WTC11 (cell line): ENCODE data around the gene UNKL. TPM values are rescaled to one million over a fixed set of nuclear protein-coding genes. Genes with fewer than 3 reads are reported as not detected.

ENCODE experiments used
- ATAC-seq: fragments of 200-7000 bp; cut with Tn5 transposase; 2 replicates; pipeline ENCODE4 v1.10.0; 2021; ENCODE audit warnings: mild to moderate bottlenecking, moderate library complexity
- CTCF ChIA-PET: fragments of 300-600 bp; sonication (Branson Sonifier 250); formaldehyde crosslinking; loops from one replicate; lab custom pipeline; 2021; ENCODE audit warnings: antibody characterized with exemption; lab: Charles Lee
- POLR2A ChIA-PET: fragments of 350-600 bp; sonication (Branson Sonifier 250); formaldehyde crosslinking; loops from one replicate; lab custom pipeline; 2021; ENCODE audit warnings: antibody characterized with exemption; lab: Charles Lee
- DNase-seq: peaks from one replicate; pipeline ENCODE4 v3.0.0; 2021; ENCODE audit warnings: low spot score
- H3K27ac Mint-ChIP-seq: 2 replicates; pipeline ENCODE4 v1.8.0; 2021; ENCODE audit warnings: mixed read lengths
- H3K27me3 Mint-ChIP-seq: 2 replicates; pipeline ENCODE4 v1.8.0; 2021; ENCODE audit warnings: low read depth, mild to moderate bottlenecking, moderate library complexity, mixed read lengths
- H3K36me3 Mint-ChIP-seq: 2 replicates; pipeline ENCODE4 v1.8.0; 2021; ENCODE audit warnings: mixed read lengths
- H3K4me1 Mint-ChIP-seq: 2 replicates; pipeline ENCODE4 v1.8.0; 2022; ENCODE audit warnings: mixed read lengths
- H3K4me3 Mint-ChIP-seq: 2 replicates; pipeline ENCODE4 v1.8.0; 2021; ENCODE audit warnings: mild to moderate bottlenecking, moderate library complexity, mixed read lengths
- H3K9me3 Mint-ChIP-seq: 2 replicates; pipeline ENCODE4 v1.8.0; 2021; ENCODE audit warnings: mixed read lengths
- CREB1 ChIP-seq: sonication (generic); formaldehyde crosslinking; IDR thresholded peaks from 2 replicates; pipeline ENCODE4 v1.8.0; 2023; ENCODE audit warnings: mild to moderate bottlenecking, missing genetic modification reagents
- ELF4 ChIP-seq: sonication (generic); formaldehyde crosslinking; IDR thresholded peaks from 2 replicates; pipeline ENCODE4 v1.8.1; 2022; ENCODE audit warnings: low read depth, mild to moderate bottlenecking, moderate library complexity, missing genetic modification reagents
- FOXP1 ChIP-seq: sonication (generic); formaldehyde crosslinking; IDR thresholded peaks from 2 replicates; pipeline ENCODE4 v1.8.0; 2022; ENCODE audit warnings: missing genetic modification reagents, mild to moderate bottlenecking, moderate library complexity, borderline replicate concordance
- HMGA2 ChIP-seq: fragments of 250-450 bp; sonication (Bioruptor Pico); IDR thresholded peaks from 2 replicates; pipeline ENCODE4 v1.4.0; 2021; ENCODE audit warnings: mild to moderate bottlenecking, moderate library complexity
- KAT7 ChIP-seq: sonication (generic); formaldehyde crosslinking; IDR thresholded peaks from 2 replicates; pipeline ENCODE4 v1.8.1; 2023; ENCODE audit warnings: missing genetic modification reagents, mild to moderate bottlenecking, borderline replicate concordance
- NFYB ChIP-seq: sonication (generic); formaldehyde crosslinking; conservative IDR thresholded peaks from 2 replicates; pipeline ENCODE4 v1.8.0; 2022; ENCODE audit warnings: low read depth, missing genetic modification reagents
- OVOL2 ChIP-seq: fragments of 250-450 bp; sonication (Bioruptor Pico); IDR thresholded peaks from 2 replicates; pipeline ENCODE4 v1.9.0; 2021; ENCODE audit warnings: mild to moderate bottlenecking, borderline replicate concordance
- SMAD4 ChIP-seq: sonication (generic); formaldehyde crosslinking; IDR thresholded peaks from 2 replicates; pipeline ENCODE4 v1.8.0; 2022; ENCODE audit warnings: mild to moderate bottlenecking, missing genetic modification reagents
- SOX15 ChIP-seq: fragments of 250-450 bp; sonication (Bioruptor Pico); IDR thresholded peaks from 2 replicates; pipeline ENCODE4 v1.9.0; 2021; ENCODE audit warnings: mild to moderate bottlenecking
- TCF7 ChIP-seq: sonication (generic); formaldehyde crosslinking; IDR thresholded peaks from 2 replicates; pipeline ENCODE4 v1.8.0; 2022; ENCODE audit warnings: mild to moderate bottlenecking, low read depth, missing genetic modification reagents, moderate library complexity
- TP53 ChIP-seq: sonication (generic); formaldehyde crosslinking; IDR thresholded peaks from 2 replicates; pipeline ENCODE4 v1.8.1; 2023; ENCODE audit warnings: mild to moderate bottlenecking, missing genetic modification reagents
- ZNF121 ChIP-seq: sonication (generic); formaldehyde crosslinking; IDR thresholded peaks from 2 replicates; pipeline ENCODE4 v1.8.0; 2023; ENCODE audit warnings: missing genetic modification reagents
- ZNF138 ChIP-seq: sonication (generic); formaldehyde crosslinking; conservative IDR thresholded peaks from 2 replicates; pipeline ENCODE4 v1.8.1; 2022; ENCODE audit warnings: mild to moderate bottlenecking, moderate library complexity, missing genetic modification reagents
- ZNF263 ChIP-seq: sonication (generic); formaldehyde crosslinking; IDR thresholded peaks from 2 replicates; pipeline ENCODE4 v1.8.1; 2022; ENCODE audit warnings: low read depth, mild to moderate bottlenecking, moderate library complexity, missing genetic modification reagents
- ZNF423 ChIP-seq: fragments of 250-450 bp; sonication (Bioruptor Pico); IDR thresholded peaks from 2 replicates; pipeline ENCODE4 v2.1.2; 2022; ENCODE audit warnings: mild to moderate bottlenecking, moderate library complexity
- total RNA-seq: library from RNA; stranded (reverse); gene quantifications from 3 replicates; pipeline ENCODE4 v1.2.3, GENCODE V29; 2021
- TF ChIP-seq, protein P1 (sequence below): sonication (generic); formaldehyde crosslinking; IDR thresholded peaks from 2 replicates; pipeline ENCODE4 v1.8.1; 2023; ENCODE audit warnings: mild to moderate bottlenecking, missing genetic modification reagents, moderate library complexity
- TF ChIP-seq, protein P2 (sequence below): sonication (generic); formaldehyde crosslinking; IDR thresholded peaks from 2 replicates; pipeline ENCODE4 v1.8.1; 2023; ENCODE audit warnings: mild to moderate bottlenecking, missing genetic modification reagents
- TF ChIP-seq, protein P3 (sequence below): sonication (generic); formaldehyde crosslinking; conservative IDR thresholded peaks from 2 replicates; pipeline ENCODE4 v1.8.1; 2022; ENCODE audit warnings: mild to moderate bottlenecking, missing genetic modification reagents
- TF ChIP-seq, protein P4 (sequence below): sonication (generic); formaldehyde crosslinking; IDR thresholded peaks from 2 replicates; pipeline ENCODE4 v1.8.0; 2023; ENCODE audit warnings: missing genetic modification reagents
- TF ChIP-seq, protein P5 (sequence below): sonication (generic); formaldehyde crosslinking; IDR thresholded peaks from 2 replicates; pipeline ENCODE4 v1.8.1; 2023; ENCODE audit warnings: mild to moderate bottlenecking, missing genetic modification reagents, moderate library complexity
- TF ChIP-seq, protein P6 (sequence below): fragments of 250-450 bp; sonication (Bioruptor Pico); IDR thresholded peaks from 2 replicates; pipeline ENCODE4 v1.9.0; 2021; ENCODE audit warnings: mild to moderate bottlenecking, borderline replicate concordance
- TF ChIP-seq, protein P7 (sequence below): sonication (generic); formaldehyde crosslinking; IDR thresholded peaks from 2 replicates; pipeline ENCODE4 v1.8.1; 2023; ENCODE audit warnings: mild to moderate bottlenecking, moderate library complexity, missing genetic modification reagents
- TF ChIP-seq, protein P8 (sequence below): sonication (generic); formaldehyde crosslinking; IDR thresholded peaks from 2 replicates; pipeline ENCODE4 v1.8.1; 2022; ENCODE audit warnings: missing genetic modification reagents, borderline replicate concordance

The UNKL gene
- total RNA-seq, 1 experiment from 2014 or later, result 53.3 TPM

DNA sequence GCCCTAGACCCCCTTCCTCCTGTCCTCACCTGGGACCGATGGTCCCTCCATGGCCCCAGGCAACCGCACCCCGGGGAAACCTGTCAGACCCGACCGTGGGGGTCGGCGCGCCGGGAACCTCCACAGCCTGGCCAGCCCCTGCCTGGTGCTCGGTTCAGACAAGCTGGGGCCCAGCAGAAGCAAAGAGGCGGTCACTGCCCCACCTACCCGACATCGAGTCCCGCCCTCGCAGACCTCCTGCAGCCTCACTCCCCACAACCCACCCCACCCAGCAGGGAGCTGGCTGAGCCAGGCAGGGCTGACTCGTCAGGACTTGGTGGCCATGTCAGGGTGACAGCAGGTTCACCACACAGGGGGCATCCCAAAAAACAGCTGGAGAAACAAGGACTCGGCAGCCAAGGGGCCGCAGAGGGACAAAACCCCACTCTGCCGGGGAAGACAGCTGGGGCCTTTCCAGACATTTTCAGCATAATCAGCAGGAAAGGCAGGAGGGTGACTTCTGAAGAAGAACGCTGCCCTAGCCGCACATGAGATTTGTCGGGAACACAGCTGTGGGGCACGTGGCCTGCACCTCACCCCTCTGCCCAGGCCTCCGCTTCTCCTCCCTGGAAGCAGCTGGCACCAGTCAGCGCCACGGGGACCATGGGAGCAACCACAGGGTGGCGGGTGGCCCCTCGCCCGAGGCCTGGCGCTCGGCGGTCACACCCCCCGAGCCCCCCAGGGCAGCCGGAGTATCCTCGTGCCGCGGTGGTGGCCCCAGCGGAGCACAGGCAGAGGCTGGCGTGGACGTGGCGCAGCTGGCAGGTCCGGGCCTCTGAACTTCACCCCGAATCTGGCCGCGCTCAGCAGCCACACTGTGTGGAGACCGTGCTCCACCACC is 39.8 kb downstream of the UNKL start (continued):
- TF ChIP-seq, protein P1, sequence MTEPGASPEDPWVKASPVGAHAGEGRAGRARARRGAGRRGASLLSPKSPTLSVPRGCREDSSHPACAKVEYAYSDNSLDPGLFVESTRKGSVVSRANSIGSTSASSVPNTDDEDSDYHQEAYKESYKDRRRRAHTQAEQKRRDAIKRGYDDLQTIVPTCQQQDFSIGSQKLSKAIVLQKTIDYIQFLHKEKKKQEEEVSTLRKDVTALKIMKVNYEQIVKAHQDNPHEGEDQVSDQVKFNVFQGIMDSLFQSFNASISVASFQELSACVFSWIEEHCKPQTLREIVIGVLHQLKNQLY (CRISPR knock-in tag), result no peak
- TF ChIP-seq KAT7 (no peak), CREB1 (CRISPR knock-in tag) (no peak), OVOL2 (CRISPR knock-in tag) (no peak), ZNF263 (CRISPR knock-in tag) (no peak), SMAD4 (no peak)
- TF ChIP-seq, protein P2, sequence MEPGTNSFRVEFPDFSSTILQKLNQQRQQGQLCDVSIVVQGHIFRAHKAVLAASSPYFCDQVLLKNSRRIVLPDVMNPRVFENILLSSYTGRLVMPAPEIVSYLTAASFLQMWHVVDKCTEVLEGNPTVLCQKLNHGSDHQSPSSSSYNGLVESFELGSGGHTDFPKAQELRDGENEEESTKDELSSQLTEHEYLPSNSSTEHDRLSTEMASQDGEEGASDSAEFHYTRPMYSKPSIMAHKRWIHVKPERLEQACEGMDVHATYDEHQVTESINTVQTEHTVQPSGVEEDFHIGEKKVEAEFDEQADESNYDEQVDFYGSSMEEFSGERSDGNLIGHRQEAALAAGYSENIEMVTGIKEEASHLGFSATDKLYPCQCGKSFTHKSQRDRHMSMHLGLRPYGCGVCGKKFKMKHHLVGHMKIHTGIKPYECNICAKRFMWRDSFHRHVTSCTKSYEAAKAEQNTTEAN (CRISPR knock-in tag), result no peak

DNA sequence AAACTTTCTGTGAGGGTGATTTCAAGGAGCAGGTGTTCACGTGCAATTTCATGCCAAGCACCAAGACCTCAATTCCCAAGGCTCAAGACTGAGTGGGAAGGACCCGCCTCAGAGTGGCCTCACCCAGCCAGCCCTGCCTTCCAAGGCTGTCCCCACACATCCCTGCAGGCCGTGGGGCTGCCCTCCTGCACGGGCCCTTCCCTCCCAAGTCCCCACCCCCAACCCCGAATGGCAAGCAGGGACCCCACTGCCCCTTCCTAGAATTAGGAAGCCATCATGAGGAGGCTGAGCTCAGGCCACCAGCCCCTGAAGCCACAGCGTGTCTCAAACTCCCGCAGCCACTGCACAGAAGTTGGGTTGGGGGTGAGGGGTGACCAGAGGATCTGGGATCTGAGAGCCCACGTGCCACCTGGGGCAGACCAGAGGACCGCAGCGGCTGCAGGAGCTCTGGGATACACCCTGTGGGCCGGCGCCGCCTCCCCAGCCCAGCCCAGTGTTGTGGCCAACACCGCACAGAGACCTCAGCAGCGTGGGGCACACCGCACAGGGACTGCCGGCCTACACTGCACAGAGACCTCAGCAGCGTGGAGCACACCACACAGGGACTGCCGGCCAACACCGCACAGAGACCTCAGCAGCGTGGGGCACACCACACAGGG is 42.1 kb downstream of the UNKL start:
- Mint-ChIP-seq H3K27me3 (no peaks in the 10 kb centered on the region), H3K36me3 (peaks cover 2% of the 10 kb centered on the region; the same call in 1 of the 2 replicates), H3K4me1 (no peaks in the 10 kb centered on the region), H3K27ac (no peak overlapping the region), H3K4me3 (no peak overlapping the region), H3K9me3 (no peaks in the 10 kb centered on the region)
- POLR2A ChIA-PET, result no interaction called here
- CTCF ChIA-PET, result no interaction called here
- DNase-seq, result no peak
- no peak for ATAC-seq
- no peak for TF ChIP-seq FOXP1 (CRISPR knock-in tag)
- TF ChIP-seq, protein P3, sequence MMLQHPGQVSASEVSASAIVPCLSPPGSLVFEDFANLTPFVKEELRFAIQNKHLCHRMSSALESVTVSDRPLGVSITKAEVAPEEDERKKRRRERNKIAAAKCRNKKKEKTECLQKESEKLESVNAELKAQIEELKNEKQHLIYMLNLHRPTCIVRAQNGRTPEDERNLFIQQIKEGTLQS (CRISPR knock-in tag), result no peak
- TF ChIP-seq HMGA2, result no peak
- no peak for TF ChIP-seq ZNF423 (CRISPR knock-in tag)
- TF ChIP-seq TP53 (CRISPR knock-in tag), result no peak
- TF ChIP-seq ZNF138 (CRISPR knock-in tag), result no peak
- TF ChIP-seq, protein P4, sequence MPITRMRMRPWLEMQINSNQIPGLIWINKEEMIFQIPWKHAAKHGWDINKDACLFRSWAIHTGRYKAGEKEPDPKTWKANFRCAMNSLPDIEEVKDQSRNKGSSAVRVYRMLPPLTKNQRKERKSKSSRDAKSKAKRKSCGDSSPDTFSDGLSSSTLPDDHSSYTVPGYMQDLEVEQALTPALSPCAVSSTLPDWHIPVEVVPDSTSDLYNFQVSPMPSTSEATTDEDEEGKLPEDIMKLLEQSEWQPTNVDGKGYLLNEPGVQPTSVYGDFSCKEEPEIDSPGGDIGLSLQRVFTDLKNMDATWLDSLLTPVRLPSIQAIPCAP, result no peak
- TF ChIP-seq NFYB (CRISPR knock-in tag), result no peak
- TF ChIP-seq, protein P5, sequence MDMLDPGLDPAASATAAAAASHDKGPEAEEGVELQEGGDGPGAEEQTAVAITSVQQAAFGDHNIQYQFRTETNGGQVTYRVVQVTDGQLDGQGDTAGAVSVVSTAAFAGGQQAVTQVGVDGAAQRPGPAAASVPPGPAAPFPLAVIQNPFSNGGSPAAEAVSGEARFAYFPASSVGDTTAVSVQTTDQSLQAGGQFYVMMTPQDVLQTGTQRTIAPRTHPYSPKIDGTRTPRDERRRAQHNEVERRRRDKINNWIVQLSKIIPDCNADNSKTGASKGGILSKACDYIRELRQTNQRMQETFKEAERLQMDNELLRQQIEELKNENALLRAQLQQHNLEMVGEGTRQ, result no peak
- TF ChIP-seq, protein P6, sequence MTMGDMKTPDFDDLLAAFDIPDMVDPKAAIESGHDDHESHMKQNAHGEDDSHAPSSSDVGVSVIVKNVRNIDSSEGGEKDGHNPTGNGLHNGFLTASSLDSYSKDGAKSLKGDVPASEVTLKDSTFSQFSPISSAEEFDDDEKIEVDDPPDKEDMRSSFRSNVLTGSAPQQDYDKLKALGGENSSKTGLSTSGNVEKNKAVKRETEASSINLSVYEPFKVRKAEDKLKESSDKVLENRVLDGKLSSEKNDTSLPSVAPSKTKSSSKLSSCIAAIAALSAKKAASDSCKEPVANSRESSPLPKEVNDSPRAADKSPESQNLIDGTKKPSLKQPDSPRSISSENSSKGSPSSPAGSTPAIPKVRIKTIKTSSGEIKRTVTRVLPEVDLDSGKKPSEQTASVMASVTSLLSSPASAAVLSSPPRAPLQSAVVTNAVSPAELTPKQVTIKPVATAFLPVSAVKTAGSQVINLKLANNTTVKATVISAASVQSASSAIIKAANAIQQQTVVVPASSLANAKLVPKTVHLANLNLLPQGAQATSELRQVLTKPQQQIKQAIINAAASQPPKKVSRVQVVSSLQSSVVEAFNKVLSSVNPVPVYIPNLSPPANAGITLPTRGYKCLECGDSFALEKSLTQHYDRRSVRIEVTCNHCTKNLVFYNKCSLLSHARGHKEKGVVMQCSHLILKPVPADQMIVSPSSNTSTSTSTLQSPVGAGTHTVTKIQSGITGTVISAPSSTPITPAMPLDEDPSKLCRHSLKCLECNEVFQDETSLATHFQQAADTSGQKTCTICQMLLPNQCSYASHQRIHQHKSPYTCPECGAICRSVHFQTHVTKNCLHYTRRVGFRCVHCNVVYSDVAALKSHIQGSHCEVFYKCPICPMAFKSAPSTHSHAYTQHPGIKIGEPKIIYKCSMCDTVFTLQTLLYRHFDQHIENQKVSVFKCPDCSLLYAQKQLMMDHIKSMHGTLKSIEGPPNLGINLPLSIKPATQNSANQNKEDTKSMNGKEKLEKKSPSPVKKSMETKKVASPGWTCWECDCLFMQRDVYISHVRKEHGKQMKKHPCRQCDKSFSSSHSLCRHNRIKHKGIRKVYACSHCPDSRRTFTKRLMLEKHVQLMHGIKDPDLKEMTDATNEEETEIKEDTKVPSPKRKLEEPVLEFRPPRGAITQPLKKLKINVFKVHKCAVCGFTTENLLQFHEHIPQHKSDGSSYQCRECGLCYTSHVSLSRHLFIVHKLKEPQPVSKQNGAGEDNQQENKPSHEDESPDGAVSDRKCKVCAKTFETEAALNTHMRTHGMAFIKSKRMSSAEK (CRISPR knock-in tag), result no peak
- TF ChIP-seq, protein P7, sequence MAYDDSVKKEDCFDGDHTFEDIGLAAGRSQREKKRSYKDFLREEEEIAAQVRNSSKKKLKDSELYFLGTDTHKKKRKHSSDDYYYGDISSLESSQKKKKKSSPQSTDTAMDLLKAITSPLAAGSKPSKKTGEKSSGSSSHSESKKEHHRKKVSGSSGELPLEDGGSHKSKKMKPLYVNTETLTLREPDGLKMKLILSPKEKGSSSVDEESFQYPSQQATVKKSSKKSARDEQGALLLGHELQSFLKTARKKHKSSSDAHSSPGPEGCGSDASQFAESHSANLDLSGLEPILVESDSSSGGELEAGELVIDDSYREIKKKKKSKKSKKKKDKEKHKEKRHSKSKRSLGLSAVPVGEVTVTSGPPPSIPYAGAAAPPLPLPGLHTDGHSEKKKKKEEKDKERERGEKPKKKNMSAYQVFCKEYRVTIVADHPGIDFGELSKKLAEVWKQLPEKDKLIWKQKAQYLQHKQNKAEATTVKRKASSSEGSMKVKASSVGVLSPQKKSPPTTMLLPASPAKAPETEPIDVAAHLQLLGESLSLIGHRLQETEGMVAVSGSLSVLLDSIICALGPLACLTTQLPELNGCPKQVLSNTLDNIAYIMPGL (CRISPR knock-in tag), result no peak
- TF ChIP-seq OVOL2 (CRISPR knock-in tag), result no peak
- TF ChIP-seq TCF7 (CRISPR knock-in tag), result no peak
- TF ChIP-seq, protein P8, sequence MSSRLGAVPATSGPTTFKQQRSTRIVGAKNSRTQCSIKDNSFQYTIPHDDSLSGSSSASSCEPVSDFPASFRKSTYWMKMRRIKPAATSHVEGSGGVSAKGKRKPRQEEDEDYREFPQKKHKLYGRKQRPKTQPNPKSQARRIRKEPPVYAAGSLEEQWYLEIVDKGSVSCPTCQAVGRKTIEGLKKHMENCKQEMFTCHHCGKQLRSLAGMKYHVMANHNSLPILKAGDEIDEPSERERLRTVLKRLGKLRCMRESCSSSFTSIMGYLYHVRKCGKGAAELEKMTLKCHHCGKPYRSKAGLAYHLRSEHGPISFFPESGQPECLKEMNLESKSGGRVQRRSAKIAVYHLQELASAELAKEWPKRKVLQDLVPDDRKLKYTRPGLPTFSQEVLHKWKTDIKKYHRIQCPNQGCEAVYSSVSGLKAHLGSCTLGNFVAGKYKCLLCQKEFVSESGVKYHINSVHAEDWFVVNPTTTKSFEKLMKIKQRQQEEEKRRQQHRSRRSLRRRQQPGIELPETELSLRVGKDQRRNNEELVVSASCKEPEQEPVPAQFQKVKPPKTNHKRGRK (CRISPR knock-in tag), result no peak
- TF ChIP-seq ZNF121, result no peak
- TF ChIP-seq SOX15, result no peak
- no peak for TF ChIP-seq SMAD4
- TF ChIP-seq ELF4 (CRISPR knock-in tag), result no peak
